ENCODE data around the gene ZNF524. TPM values are rescaled to one million over a fixed set of nuclear protein-coding genes. Genes with fewer than 3 reads are reported as not detected.

The ZNF524 gene
- polyA plus RNA-seq, 1 donor: 18.9 TPM

GRCh38 chr19:55600662-55601028 is 557 bp downstream of the ZNF524 start:
- H3K4me1 ChIP-seq (ENCODE audit: control insufficient read depth, insufficient read depth, low read length): peaks cover 9% of the 10 kb centered on the region
- H3K9me3 ChIP-seq (ENCODE audit: control insufficient read depth, low read depth, low read length): peaks cover 7% of the 10 kb centered on the region
- no peaks in the 10 kb centered on the region for H3K27me3 ChIP-seq (ENCODE audit: control insufficient read depth, insufficient read depth, low read length)
- H3K27ac ChIP-seq (ENCODE audit: low read length): peak overlapping the region; percentile 55
- H3K4me3 ChIP-seq (ENCODE audit: low read length): peak overlapping the region; percentile 74
- WGBS (ENCODE audit: insufficient coverage, low lambda C conversion rate): no CpG with 5 or more reads among the region's 15 CpGs
- peaks cover 15% of the 10 kb centered on the region for H3K36me3 ChIP-seq (ENCODE audit: control insufficient read depth, insufficient read depth, low read length)
- DNase-seq: no peak

- peaks cover 10% of the 10 kb centered on the region for H3K36me3 ChIP-seq (ENCODE audit: control insufficient read depth, insufficient read depth, low read length)
- DNase-seq: no peak
- H3K4me3 ChIP-seq (ENCODE audit: low read length): peak overlapping the region; percentile 74
- peaks cover 9% of the 10 kb centered on the region for H3K4me1 ChIP-seq (ENCODE audit: control insufficient read depth, insufficient read depth, low read length)
- WGBS (ENCODE audit: insufficient coverage, low lambda C conversion rate): no CpG with 5 or more reads among the region's 4 CpGs
- no peaks in the 10 kb centered on the region for H3K27me3 ChIP-seq (ENCODE audit: control insufficient read depth, insufficient read depth, low read length)
- H3K27ac ChIP-seq (ENCODE audit: low read length): no peak overlapping the region
- H3K9me3 ChIP-seq (ENCODE audit: control insufficient read depth, low read depth, low read length): peaks cover 7% of the 10 kb centered on the region
These were observed 996 bp downstream of the ZNF524 start for GRCh38 chr19:55601084-55601483.

- Histone ChIP-seq H3K36me3 (ENCODE audit: control insufficient read depth, insufficient read depth, low read length) (peaks cover 5% of the 10 kb centered on the region), H3K27ac (ENCODE audit: low read length) (no peak overlapping the region), H3K4me3 (ENCODE audit: low read length) (no peak overlapping the region), H3K9me3 (ENCODE audit: control insufficient read depth, low read depth, low read length) (peaks cover 7% of the 10 kb centered on the region), H3K27me3 (ENCODE audit: control insufficient read depth, insufficient read depth, low read length) (no peaks in the 10 kb centered on the region), H3K4me1 (ENCODE audit: control insufficient read depth, insufficient read depth, low read length) (peaks cover 9% of the 10 kb centered on the region)
- no peak for DNase-seq
- no CpG with 5 or more reads among the region's 60 CpGs for WGBS (ENCODE audit: insufficient coverage, low lambda C conversion rate)
These were observed 2.3 kb downstream of the ZNF524 start for GRCh38 chr19:55602104-55603001.

- Histone ChIP-seq H3K4me1 (ENCODE audit: control insufficient read depth, insufficient read depth, low read length) (peaks cover 9% of the 10 kb centered on the region), H3K9me3 (ENCODE audit: control insufficient read depth, low read depth, low read length) (peaks cover 7% of the 10 kb centered on the region), H3K36me3 (ENCODE audit: control insufficient read depth, insufficient read depth, low read length) (peaks cover 5% of the 10 kb centered on the region), H3K4me3 (ENCODE audit: low read length) (no peak overlapping the region), H3K27me3 (ENCODE audit: control insufficient read depth, insufficient read depth, low read length) (no peaks in the 10 kb centered on the region), H3K27ac (ENCODE audit: low read length) (no peak overlapping the region)
- no peak for DNase-seq
- WGBS (ENCODE audit: insufficient coverage, low lambda C conversion rate): 87% methylated on average over 5 of the region's 21 CpGs
These were observed 3.0 kb downstream of the ZNF524 start for GRCh38 chr19:55603115-55603514.

GRCh38 chr19:55603581-55604292 is 3.6 kb downstream of the ZNF524 start:
- Histone ChIP-seq H3K4me3 (ENCODE audit: low read length) (no peak overlapping the region), H3K27me3 (ENCODE audit: control insufficient read depth, insufficient read depth, low read length) (no peaks in the 10 kb centered on the region), H3K9me3 (ENCODE audit: control insufficient read depth, low read depth, low read length) (peaks cover 7% of the 10 kb centered on the region), H3K27ac (ENCODE audit: low read length) (no peak overlapping the region), H3K36me3 (ENCODE audit: control insufficient read depth, insufficient read depth, low read length) (peaks cover 5% of the 10 kb centered on the region), H3K4me1 (ENCODE audit: control insufficient read depth, insufficient read depth, low read length) (peaks cover 9% of the 10 kb centered on the region)
- 71% methylated on average over 3 of the region's 22 CpGs for WGBS (ENCODE audit: insufficient coverage, low lambda C conversion rate)
- DNase-seq: no peak

- H3K4me1 ChIP-seq (ENCODE audit: control insufficient read depth, insufficient read depth, low read length): peaks cover 9% of the 10 kb centered on the region
- peak; percentile 97 to 98 for DNase-seq
These were observed 5.1 kb downstream of the ZNF524 start for GRCh38 chr19:55605207-55605636.

GRCh38 chr19:55605637-55606470 is 5.8 kb downstream of the ZNF524 start, which contains the start of gene ZNF865:
Gene ZNF865 (plus strand): TSS chr19:55605647. CDS start chr19:55613619, 7,972 bp downstream.
- DNase-seq: peak; percentile 70 to 87
- peaks cover 3% of the 10 kb centered on the region for H3K9me3 ChIP-seq (ENCODE audit: control insufficient read depth, low read depth, low read length)
- no peaks in the 10 kb centered on the region for H3K27me3 ChIP-seq (ENCODE audit: control insufficient read depth, insufficient read depth, low read length)
- peaks cover 8% of the 10 kb centered on the region for H3K4me1 ChIP-seq (ENCODE audit: control insufficient read depth, insufficient read depth, low read length)
- peaks cover 18% of the 10 kb centered on the region for H3K36me3 ChIP-seq (ENCODE audit: control insufficient read depth, insufficient read depth, low read length)
- H3K4me3 ChIP-seq (ENCODE audit: low read length): peak within 1 kb of the TSS; percentile 94
- peak within 1 kb of the TSS; percentile 98 for H3K27ac ChIP-seq (ENCODE audit: low read length)
- WGBS (ENCODE audit: insufficient coverage, low lambda C conversion rate): no CpG with 5 or more reads among the region's 44 CpGs

More at GRCh38 chr19:55605207-55605636, 5.1 kb downstream of the ZNF524 start:
- H3K4me3 ChIP-seq (ENCODE audit: low read length): peak overlapping the region; percentile 94
- no peaks in the 10 kb centered on the region for H3K27me3 ChIP-seq (ENCODE audit: control insufficient read depth, insufficient read depth, low read length)
- H3K9me3 ChIP-seq (ENCODE audit: control insufficient read depth, low read depth, low read length): peaks cover 3% of the 10 kb centered on the region
- WGBS (ENCODE audit: insufficient coverage, low lambda C conversion rate): no CpG with 5 or more reads among the region's 43 CpGs
- H3K36me3 ChIP-seq (ENCODE audit: control insufficient read depth, insufficient read depth, low read length): peaks cover 14% of the 10 kb centered on the region
- peak overlapping the region; percentile 98 for H3K27ac ChIP-seq (ENCODE audit: low read length)

- Histone ChIP-seq H3K27ac (ENCODE audit: low read length) (peak overlapping the region; percentile 92), H3K36me3 (ENCODE audit: control insufficient read depth, insufficient read depth, low read length) (peaks cover 20% of the 10 kb centered on the region), H3K4me3 (ENCODE audit: low read length) (peak overlapping the region; percentile 94), H3K27me3 (ENCODE audit: control insufficient read depth, insufficient read depth, low read length) (no peaks in the 10 kb centered on the region), H3K4me1 (ENCODE audit: control insufficient read depth, insufficient read depth, low read length) (peaks cover 5% of the 10 kb centered on the region), H3K9me3 (ENCODE audit: control insufficient read depth, low read depth, low read length) (peaks cover 3% of the 10 kb centered on the region)
- WGBS (ENCODE audit: insufficient coverage, low lambda C conversion rate): no CpG with 5 or more reads among the region's 12 CpGs
- no peak for DNase-seq
These were observed 6.3 kb downstream of the ZNF524 start for GRCh38 chr19:55606471-55606787.

- H3K27ac ChIP-seq (ENCODE audit: low read length): no peak overlapping the region
- no peaks in the 10 kb centered on the region for H3K27me3 ChIP-seq (ENCODE audit: control insufficient read depth, insufficient read depth, low read length)
- DNase-seq: no peak
- peaks cover 22% of the 10 kb centered on the region for H3K36me3 ChIP-seq (ENCODE audit: control insufficient read depth, insufficient read depth, low read length)
- peaks cover 5% of the 10 kb centered on the region for H3K4me1 ChIP-seq (ENCODE audit: control insufficient read depth, insufficient read depth, low read length)
- WGBS (ENCODE audit: insufficient coverage, low lambda C conversion rate): 94% methylated on average over 4 of the region's 9 CpGs
- no peak overlapping the region for H3K4me3 ChIP-seq (ENCODE audit: low read length)
- H3K9me3 ChIP-seq (ENCODE audit: control insufficient read depth, low read depth, low read length): peaks cover 3% of the 10 kb centered on the region
These were observed 6.7 kb downstream of the ZNF524 start for GRCh38 chr19:55606817-55607216.

- Histone ChIP-seq H3K9me3 (ENCODE audit: control insufficient read depth, low read depth, low read length) (no peaks in the 10 kb centered on the region), H3K36me3 (ENCODE audit: control insufficient read depth, insufficient read depth, low read length) (peaks cover 22% of the 10 kb centered on the region), H3K27me3 (ENCODE audit: control insufficient read depth, insufficient read depth, low read length) (no peaks in the 10 kb centered on the region), H3K27ac (ENCODE audit: low read length) (no peak overlapping the region), H3K4me1 (ENCODE audit: control insufficient read depth, insufficient read depth, low read length) (peaks cover 5% of the 10 kb centered on the region), H3K4me3 (ENCODE audit: low read length) (no peak overlapping the region)
- 100% methylated on average over 2 of the region's 5 CpGs for WGBS (ENCODE audit: insufficient coverage, low lambda C conversion rate)
- DNase-seq: no peak
These were observed 9.2 kb downstream of the ZNF524 start for GRCh38 chr19:55609326-55609725.
